ENCODE results near the gene CCDC110. TPM values are rescaled to one million over a fixed set of nuclear protein-coding genes. Genes with fewer than 3 reads are reported as not detected.

The CCDC110 gene
- total and polyA plus RNA-seq, 2 of the 4 experiments (the other 2 are of a cell fraction): 0.46 to 0.90 TPM

DNA sequence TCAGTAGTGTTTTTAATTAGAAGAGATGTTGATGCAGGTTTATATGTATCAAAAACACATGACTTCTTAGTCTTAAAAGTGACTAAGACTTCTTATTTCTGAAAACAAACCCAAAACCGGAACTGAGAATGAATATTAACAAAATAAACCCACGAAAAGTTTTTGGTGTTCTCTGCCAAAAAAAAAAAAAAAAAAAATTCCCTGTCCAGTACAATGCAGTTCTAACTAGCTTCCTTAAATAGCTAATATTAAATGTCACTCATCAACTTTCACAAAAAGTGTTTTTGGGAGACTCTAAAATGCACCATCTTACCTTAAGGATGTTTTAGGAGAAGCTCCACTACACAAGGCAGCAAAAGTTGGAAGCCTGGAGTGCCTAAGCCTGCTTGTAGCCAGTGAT, 72.9 kb downstream of the CCDC110 start:
- Histone ChIP-seq H3K36me3 (ENCODE audit: control insufficient read depth, insufficient read depth, low read length) (peaks cover 14% of the 10 kb centered on the region), H3K4me1 (ENCODE audit: control insufficient read depth, insufficient read depth, low read length) (no peaks in the 10 kb centered on the region; the same call in 1 of the 2 replicates), H2BK20ac (ENCODE audit: low read depth, low read length) (no peak overlapping the region), H3K27ac (ENCODE audit: insufficient read depth, low read length) (no peak overlapping the region), H3K4ac (ENCODE audit: low read depth, low read length) (no peak overlapping the region), H2AK5ac (ENCODE audit: low read depth, low read length) (no peak overlapping the region), H3K23ac (ENCODE audit: low read depth, low read length) (no peak overlapping the region), H3K18ac (ENCODE audit: low read depth, low read length) (no peak overlapping the region), H2BK15ac (ENCODE audit: low read depth, low read length) (no peak overlapping the region), H2BK120ac (ENCODE audit: low read depth, low read length) (no peak overlapping the region), H3K27me3 (ENCODE audit: control insufficient read depth, insufficient read depth, low read length) (no peaks in the 10 kb centered on the region), H4K8ac (ENCODE audit: low read depth in 2 of 2, low read length in 2 of 2) (no peak overlapping the region), H3K4me3 (ENCODE audit: insufficient read depth, low read depth, low read length) (no peak overlapping the region), H3K4me2 (ENCODE audit: low read depth, low read length) (no peak overlapping the region), H3K56ac (ENCODE audit: extremely low read depth, insufficient read depth, low read length) (no peak overlapping the region), H2AFZ (replicated peaks; ENCODE audit: low read length, poor library complexity) (no peak overlapping the region), H4K5ac (ENCODE audit: low read depth, low read length) (no peak overlapping the region), H2AK9ac (replicated peaks; ENCODE audit: low read depth, low read length, poor library complexity) (no peak overlapping the region), H2BK5ac (ENCODE audit: low read depth, low read length, poor library complexity, severe bottlenecking) (no peak overlapping the region), H3K9me1 (ENCODE audit: insufficient read depth, low read length) (no peaks in the 10 kb centered on the region), H3K14ac (replicated peaks; ENCODE audit: low read depth, low read length) (no peak overlapping the region), H3K79me1 (ENCODE audit: low read depth in 1 of 2, low read length in 2 of 2) (peaks cover 3 to 7% of the 10 kb centered on the region in 2 experiments; a peak in 3 of 4 replicates), H4K91ac (ENCODE audit: insufficient read depth, low read depth, low read length) (no peak overlapping the region), H3K9ac (ENCODE audit: low read depth, low read length) (no peak overlapping the region), H4K20me1 (ENCODE audit: insufficient read depth, low read length) (no peaks in the 10 kb centered on the region), H3K9me3 (ENCODE audit: control insufficient read depth, insufficient read depth, low read length) (no peaks in the 10 kb centered on the region)
- in situ Hi-C loops (cut with MboI; ENCODE audit: low sequenced_read_pairs): no loop called here
- no peak for TF ChIP-seq RAD21 (IDR thresholded peaks at IDR 0.05; ENCODE audit: low read length)
- TF ChIP-seq, protein P1, sequence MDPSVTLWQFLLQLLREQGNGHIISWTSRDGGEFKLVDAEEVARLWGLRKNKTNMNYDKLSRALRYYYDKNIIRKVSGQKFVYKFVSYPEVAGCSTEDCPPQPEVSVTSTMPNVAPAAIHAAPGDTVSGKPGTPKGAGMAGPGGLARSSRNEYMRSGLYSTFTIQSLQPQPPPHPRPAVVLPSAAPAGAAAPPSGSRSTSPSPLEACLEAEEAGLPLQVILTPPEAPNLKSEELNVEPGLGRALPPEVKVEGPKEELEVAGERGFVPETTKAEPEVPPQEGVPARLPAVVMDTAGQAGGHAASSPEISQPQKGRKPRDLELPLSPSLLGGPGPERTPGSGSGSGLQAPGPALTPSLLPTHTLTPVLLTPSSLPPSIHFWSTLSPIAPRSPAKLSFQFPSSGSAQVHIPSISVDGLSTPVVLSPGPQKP (IDR thresholded peaks at IDR 0.05; ENCODE audit: borderline replicate concordance, low read depth, low read length): no peak
- no peak for TF ChIP-seq CHD1 (IDR thresholded peaks at IDR 0.05; ENCODE audit: low read depth, low read length)
- TF ChIP-seq POLR2A (IDR thresholded peaks at IDR 0.05; ENCODE audit: low read depth, low read length): no peak
- TF ChIP-seq MAZ (IDR thresholded peaks at IDR 0.05; ENCODE audit: borderline replicate concordance, low read depth, low read length): no peak
- no peak for TF ChIP-seq CEBPB (IDR thresholded peaks at IDR 0.05; ENCODE audit: low read depth, low read length)
- TF ChIP-seq, protein P2, sequence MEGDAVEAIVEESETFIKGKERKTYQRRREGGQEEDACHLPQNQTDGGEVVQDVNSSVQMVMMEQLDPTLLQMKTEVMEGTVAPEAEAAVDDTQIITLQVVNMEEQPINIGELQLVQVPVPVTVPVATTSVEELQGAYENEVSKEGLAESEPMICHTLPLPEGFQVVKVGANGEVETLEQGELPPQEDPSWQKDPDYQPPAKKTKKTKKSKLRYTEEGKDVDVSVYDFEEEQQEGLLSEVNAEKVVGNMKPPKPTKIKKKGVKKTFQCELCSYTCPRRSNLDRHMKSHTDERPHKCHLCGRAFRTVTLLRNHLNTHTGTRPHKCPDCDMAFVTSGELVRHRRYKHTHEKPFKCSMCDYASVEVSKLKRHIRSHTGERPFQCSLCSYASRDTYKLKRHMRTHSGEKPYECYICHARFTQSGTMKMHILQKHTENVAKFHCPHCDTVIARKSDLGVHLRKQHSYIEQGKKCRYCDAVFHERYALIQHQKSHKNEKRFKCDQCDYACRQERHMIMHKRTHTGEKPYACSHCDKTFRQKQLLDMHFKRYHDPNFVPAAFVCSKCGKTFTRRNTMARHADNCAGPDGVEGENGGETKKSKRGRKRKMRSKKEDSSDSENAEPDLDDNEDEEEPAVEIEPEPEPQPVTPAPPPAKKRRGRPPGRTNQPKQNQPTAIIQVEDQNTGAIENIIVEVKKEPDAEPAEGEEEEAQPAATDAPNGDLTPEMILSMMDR (conservative IDR thresholded peaks at IDR 0.05; ENCODE audit: low read depth, low read length): no peak
- TF ChIP-seq RCOR1 (IDR thresholded peaks at IDR 0.05; ENCODE audit: insufficient replicate concordance, low read length): no peak
- intact Hi-C loops (cut with micrococcal nuclease): no loop called here
- POLR2A ChIA-PET (ENCODE audit: unreplicated experiment): no interaction called here
- no TSS peak for BruUV-seq (replicated peaks)
- ATAC-seq (ENCODE audit: low read depth) (no peak), DNase-seq (no peak)
- dilution Hi-C loops (cut with HindIII; ENCODE audit: low sequenced_read_pairs, unreplicated experiment): no loop called here
- no CpG with 5 or more reads among the region's 2 CpGs for WGBS, 2 experiments (ENCODE audit: extremely low coverage in 2 of 2, insufficient read length in 1 of 2)
- CTCF ChIA-PET: interaction anchor here (0.6 kb wide), 2 partner anchors 12 to 861 kb away, joined by 3 read pairs; no protein-coding TSS in a partner anchor
